Measurements from ENCODE around the gene HIVEP1.

- TF ChIP-seq KLF10 (tag by site-specific recombination; IDR thresholded peaks at IDR 0.05) (no peak), ZNF654 (tag by site-specific recombination; IDR thresholded peaks at IDR 0.05; ENCODE audit: low read depth) (no peak), ZBTB44 (tag by site-specific recombination; IDR thresholded peaks at IDR 0.05) (no peak), ZNF837 (tag by site-specific recombination; IDR thresholded peaks at IDR 0.05) (no peak), YY1 (tag by site-specific recombination; IDR thresholded peaks at IDR 0.05) (no peak), ZNF146 (tag by site-specific recombination; IDR thresholded peaks at IDR 0.05) (no peak), ZNF416 (tag by site-specific recombination; IDR thresholded peaks at IDR 0.05) (no peak), ZNF335 (tag by site-specific recombination; conservative IDR thresholded peaks at IDR 0.05) (no peak), ZNF544 (tag by site-specific recombination; IDR thresholded peaks at IDR 0.05) (no peak), ZNF133 (tag by site-specific recombination; IDR thresholded peaks at IDR 0.05) (no peak), ZBTB7A (tag by site-specific recombination; IDR thresholded peaks at IDR 0.05; ENCODE audit: low read depth) (no peak), ZSCAN30 (tag by site-specific recombination; IDR thresholded peaks at IDR 0.05) (0 out of 2 replicates have a peak, but pooled peaks have one; percentile 22), SP3 (tag by site-specific recombination; IDR thresholded peaks at IDR 0.05) (no peak)
- TF ChIP-seq, protein P1, sequence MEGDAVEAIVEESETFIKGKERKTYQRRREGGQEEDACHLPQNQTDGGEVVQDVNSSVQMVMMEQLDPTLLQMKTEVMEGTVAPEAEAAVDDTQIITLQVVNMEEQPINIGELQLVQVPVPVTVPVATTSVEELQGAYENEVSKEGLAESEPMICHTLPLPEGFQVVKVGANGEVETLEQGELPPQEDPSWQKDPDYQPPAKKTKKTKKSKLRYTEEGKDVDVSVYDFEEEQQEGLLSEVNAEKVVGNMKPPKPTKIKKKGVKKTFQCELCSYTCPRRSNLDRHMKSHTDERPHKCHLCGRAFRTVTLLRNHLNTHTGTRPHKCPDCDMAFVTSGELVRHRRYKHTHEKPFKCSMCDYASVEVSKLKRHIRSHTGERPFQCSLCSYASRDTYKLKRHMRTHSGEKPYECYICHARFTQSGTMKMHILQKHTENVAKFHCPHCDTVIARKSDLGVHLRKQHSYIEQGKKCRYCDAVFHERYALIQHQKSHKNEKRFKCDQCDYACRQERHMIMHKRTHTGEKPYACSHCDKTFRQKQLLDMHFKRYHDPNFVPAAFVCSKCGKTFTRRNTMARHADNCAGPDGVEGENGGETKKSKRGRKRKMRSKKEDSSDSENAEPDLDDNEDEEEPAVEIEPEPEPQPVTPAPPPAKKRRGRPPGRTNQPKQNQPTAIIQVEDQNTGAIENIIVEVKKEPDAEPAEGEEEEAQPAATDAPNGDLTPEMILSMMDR (tag by site-specific recombination; IDR thresholded peaks at IDR 0.05) = no peak
Measured at GRCh38 chr6:11978169-11978987, 33.7 kb upstream of the HIVEP1 start.

All from HEK293 (cell line).